ENCODE data around the gene CSMD2. TPM values are rescaled to one million over a fixed set of nuclear protein-coding genes. Genes with fewer than 3 reads are reported as not detected.

The CSMD2 gene
- total and polyA plus RNA-seq, 2 of the 8 experiments (the other 6 are each of a cell fraction or from before 2014, with no cell fraction given), result 7.0 to 14.7 TPM

GRCh38 chr1:33541966-33542365, 623.1 kb downstream of the CSMD2 start (continued):
- TF ChIP-seq CHD7 (IDR thresholded peaks at IDR 0.05; ENCODE audit: insufficient replicate concordance, low read length) (no peak), BRCA1 (IDR thresholded peaks at IDR 0.05; ENCODE audit: low read depth, low read length) (no peak), BACH1 (IDR thresholded peaks at IDR 0.05; ENCODE audit: low read length) (no peak), RXRA (IDR thresholded peaks at IDR 0.05; ENCODE audit: insufficient read depth, low read depth, low read length) (no peak)
